ENCODE measurements around the gene COPS8. TPM values are rescaled to one million over a fixed set of nuclear protein-coding genes. Genes with fewer than 3 reads are reported as not detected.

Gene COPS8
- polyA plus RNA-seq, 1 of the 3 experiments (the other 2 are of a cell fraction): 107 TPM

- H3K4me3 ChIP-seq (ENCODE audit: low read depth in 2 of 2, low read length in 1 of 2): peak overlapping the region in 1 of 2 experiments; percentile 77; a peak in 2 of 4 replicates
- peaks cover 15 to 21% of the 10 kb centered on the region in 2 experiments for H3K36me3 ChIP-seq (replicated peaks in 1 of 2; ENCODE audit: control insufficient read depth in 1 of 2, insufficient read depth in 2 of 2, low read length in 1 of 2)
- peak overlapping the region in 1 of 2 experiments; percentile 85; a peak in 1 of 4 replicates for H3K27ac ChIP-seq (ENCODE audit: low read depth in 2 of 2, low read length in 1 of 2)
- H3K9me3 ChIP-seq: no peaks in the 10 kb centered on the region
- no peaks in the 10 kb centered on the region for H3K27me3 ChIP-seq (ENCODE audit: insufficient read depth)
- ChIA-PET POLR2A (no interaction called here), CTCF (interaction anchor here (1.0 to 3.4 kb wide), 7 partner anchors 10 to 488 kb away, joined by 3 to 30 read pairs (median 8); no protein-coding TSS in a partner anchor)
- H4K20me1 ChIP-seq (ENCODE audit: insufficient read depth): no peaks in the 10 kb centered on the region
- H2AFZ ChIP-seq (ENCODE audit: low read depth): peak overlapping the region; percentile 97; the same call in 1 of the 2 replicates
- 97% methylated on average over 8 of the region's 8 CpGs for WGBS (ENCODE audit: low lambda C conversion rate)
- no peak for DNase-seq
- H3K9ac ChIP-seq: peak overlapping the region; percentile 81; the same call in 1 of the 2 replicates
- peaks cover 14% of the 10 kb centered on the region for H3F3A ChIP-seq (replicated peaks; ENCODE audit: insufficient read depth)
- peaks cover 0 to 18% of the 10 kb centered on the region in 2 experiments; a peak in 2 of 4 replicates for H3K4me1 ChIP-seq (ENCODE audit: control insufficient read depth in 1 of 2, insufficient read depth in 2 of 2, low read depth in 1 of 2, low read length in 1 of 2)
- TF ChIP-seq GATA2 (CRISPR knock-in tag; IDR thresholded peaks at IDR 0.05) (no peak), TCF12 (IDR thresholded peaks at IDR 0.05) (no peak), RCOR1 (IDR thresholded peaks at IDR 0.05; ENCODE audit: low read length) (no peak), POLR2AphosphoS5 (IDR thresholded peaks at IDR 0.05; ENCODE audit: low read depth, low read length) (no peak), USF2 (IDR thresholded peaks at IDR 0.05; ENCODE audit: borderline replicate concordance, low read depth, low read length) (no peak), EZH2phosphoT487 (IDR thresholded peaks at IDR 0.05; ENCODE audit: borderline replicate concordance, low read depth) (no peak), ELF1 (IDR thresholded peaks at IDR 0.05) (no peak), RXRA (IDR thresholded peaks at IDR 0.05; ENCODE audit: borderline replicate concordance, low read depth) (no peak), MEF2A (IDR thresholded peaks at IDR 0.05; ENCODE audit: borderline replicate concordance, low read depth) (no peak), SIN3A (IDR thresholded peaks at IDR 0.05; ENCODE audit: borderline replicate concordance, low read depth, low read length) (no peak), RFX5 (IDR thresholded peaks at IDR 0.05; ENCODE audit: low read length) (no peak), YY1 (IDR thresholded peaks at IDR 0.05; ENCODE audit: low read depth) (no peak), ZBTB33 (IDR thresholded peaks at IDR 0.05; ENCODE audit: borderline replicate concordance, low read depth) (no peak), SMC3 (IDR thresholded peaks at IDR 0.05; ENCODE audit: low read depth, low read length) (no peak), CHD2 (IDR thresholded peaks at IDR 0.05; ENCODE audit: low read length, partially characterized antibody) (no peak)
- H3K9me2 ChIP-seq: no peaks in the 10 kb centered on the region
- H3K4me2 ChIP-seq: peak overlapping the region; percentile 91; the same call in 1 of the 2 replicates
- H3K79me2 ChIP-seq (ENCODE audit: insufficient read depth): peaks cover 42% of the 10 kb centered on the region
These were observed 1.2 kb upstream of the COPS8 start for GRCh38 chr2:237084444-237084843.

GRCh38 chr2:237090906-237091305 lies 5.2 kb downstream of the COPS8 start:
- H3K4me3 ChIP-seq (ENCODE audit: low read depth in 2 of 2, low read length in 1 of 2): no peak overlapping the region
- no peaks in the 10 kb centered on the region for H3K27me3 ChIP-seq (ENCODE audit: insufficient read depth)
- no peak overlapping the region for H3K4me2 ChIP-seq
- no peaks in the 10 kb centered on the region for H3K9me2 ChIP-seq
- CTCF ChIA-PET: interaction anchor here (0.6 to 1.6 kb wide), 2 partner anchors 11 to 481 kb away, joined by 3 to 10 read pairs; no protein-coding TSS in a partner anchor
- H2AFZ ChIP-seq (ENCODE audit: low read depth): no peak overlapping the region
- peak overlapping the region in 1 of 2 experiments; percentile 45; a peak in 1 of 4 replicates for H3K27ac ChIP-seq (ENCODE audit: low read depth in 2 of 2, low read length in 1 of 2)
- no peaks in the 10 kb centered on the region for H4K20me1 ChIP-seq (ENCODE audit: insufficient read depth)
- DNase-seq: no peak
- WGBS (ENCODE audit: low lambda C conversion rate): 85% methylated on average over 13 of the region's 13 CpGs
- H3K79me2 ChIP-seq (ENCODE audit: insufficient read depth): peaks cover 98% of the 10 kb centered on the region
- H3K9me3 ChIP-seq: no peaks in the 10 kb centered on the region
- H3K9ac ChIP-seq: no peak overlapping the region
- POLR2A ChIA-PET: no interaction called here
- peaks cover 23% of the 10 kb centered on the region for H3F3A ChIP-seq (replicated peaks; ENCODE audit: insufficient read depth)
- H3K36me3 ChIP-seq (replicated peaks in 1 of 2; ENCODE audit: control insufficient read depth in 1 of 2, insufficient read depth in 2 of 2, low read length in 1 of 2): peaks cover 50 to 66% of the 10 kb centered on the region in 2 experiments
- TF ChIP-seq RCOR1 (IDR thresholded peaks at IDR 0.05; ENCODE audit: low read length) (no peak), ELF1 (IDR thresholded peaks at IDR 0.05) (no peak), FOSL2 (IDR thresholded peaks at IDR 0.05; ENCODE audit: borderline replicate concordance, low read depth) (no peak), GABPA (IDR thresholded peaks at IDR 0.05; ENCODE audit: low read depth) (no peak), USF2 (IDR thresholded peaks at IDR 0.05; ENCODE audit: borderline replicate concordance, low read depth, low read length) (no peak), PBX3 (IDR thresholded peaks at IDR 0.05) (no peak), IRF3 (IDR thresholded peaks at IDR 0.05; ENCODE audit: low read depth, low read length) (no peak), POLR2AphosphoS5 (IDR thresholded peaks at IDR 0.05; ENCODE audit: low read depth, low read length) (no peak), RAD21 (IDR thresholded peaks at IDR 0.05; ENCODE audit: low read length) (no peak)
- peaks cover 0 to 7% of the 10 kb centered on the region in 2 experiments; a peak in 2 of 4 replicates for H3K4me1 ChIP-seq (ENCODE audit: control insufficient read depth in 1 of 2, insufficient read depth in 2 of 2, low read depth in 1 of 2, low read length in 1 of 2)

Measured in SK-N-SH (cell line).